Fibroblast of peridontal ligament (primary cell): ENCODE data around the gene SHBG.

Experiments used
- DNase-seq: peaks from one replicate; pipeline ENCODE4 v3.0.0-alpha.2; 2010; ENCODE audit errors: extremely low read depth

Gene SHBG

GRCh38 chr17:7646457-7646856, 16.5 kb downstream of the SHBG start:
- DNase-seq, result no peak

DNA sequence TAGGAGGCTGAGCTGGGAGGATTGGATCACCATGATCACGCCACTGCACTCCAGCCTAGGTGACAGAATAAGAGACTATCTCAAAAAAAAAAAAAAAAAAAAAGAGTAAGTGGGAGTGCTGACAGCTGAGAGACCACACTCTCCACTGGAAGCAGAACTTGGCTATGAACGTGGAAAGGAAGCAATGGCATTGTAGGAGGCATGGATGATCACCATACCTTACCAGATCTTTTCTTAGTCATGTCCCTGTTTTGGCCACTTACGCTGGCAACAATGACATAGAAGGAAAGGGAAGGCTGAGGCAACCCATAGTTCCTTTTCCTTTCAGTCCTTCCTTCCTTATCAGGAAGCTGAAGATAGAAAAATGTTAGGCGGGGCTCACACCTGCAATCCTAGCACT, 17.1 kb downstream of the SHBG start:
- no peak for DNase-seq

DNA sequence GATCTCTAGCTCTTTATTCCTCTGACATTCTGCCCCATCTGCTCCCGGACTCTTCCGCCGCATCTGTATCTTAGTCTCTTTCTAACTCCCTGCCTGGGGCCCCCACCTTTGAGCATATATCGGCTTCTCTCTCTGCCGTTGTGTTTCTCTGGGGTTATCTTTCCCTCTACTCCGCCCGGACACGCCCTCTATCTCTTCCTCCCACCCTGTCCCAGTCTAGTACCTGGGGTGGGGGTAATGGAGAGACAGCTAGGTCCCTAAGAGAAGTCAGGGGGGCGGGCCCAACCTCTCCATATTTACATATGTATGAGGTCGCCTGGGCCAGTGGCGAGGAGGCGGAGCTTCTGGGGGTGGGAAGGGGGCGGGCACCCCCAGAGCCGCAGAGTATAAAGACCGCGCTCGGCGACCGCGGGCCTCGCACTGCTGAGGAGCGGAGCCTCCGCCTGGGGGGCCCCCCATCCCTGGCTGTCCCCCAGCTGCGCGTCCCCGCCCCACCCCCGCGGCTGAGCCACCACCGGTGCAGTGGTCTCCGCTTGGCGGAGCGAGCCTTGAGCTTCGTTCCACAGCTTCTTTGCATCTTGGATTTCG, 20.7 kb downstream of the SHBG start, which contains the start of gene ATP1B2:
Gene ATP1B2 (plus strand): TSS at position 418 of the 588 bp plus-strand sequence. CDS start 593 bp downstream, outside the sequence.
- no peak for DNase-seq

GRCh38 chr17:7651097-7651664, 21.2 kb downstream of the SHBG start:
- no peak for DNase-seq

DNA sequence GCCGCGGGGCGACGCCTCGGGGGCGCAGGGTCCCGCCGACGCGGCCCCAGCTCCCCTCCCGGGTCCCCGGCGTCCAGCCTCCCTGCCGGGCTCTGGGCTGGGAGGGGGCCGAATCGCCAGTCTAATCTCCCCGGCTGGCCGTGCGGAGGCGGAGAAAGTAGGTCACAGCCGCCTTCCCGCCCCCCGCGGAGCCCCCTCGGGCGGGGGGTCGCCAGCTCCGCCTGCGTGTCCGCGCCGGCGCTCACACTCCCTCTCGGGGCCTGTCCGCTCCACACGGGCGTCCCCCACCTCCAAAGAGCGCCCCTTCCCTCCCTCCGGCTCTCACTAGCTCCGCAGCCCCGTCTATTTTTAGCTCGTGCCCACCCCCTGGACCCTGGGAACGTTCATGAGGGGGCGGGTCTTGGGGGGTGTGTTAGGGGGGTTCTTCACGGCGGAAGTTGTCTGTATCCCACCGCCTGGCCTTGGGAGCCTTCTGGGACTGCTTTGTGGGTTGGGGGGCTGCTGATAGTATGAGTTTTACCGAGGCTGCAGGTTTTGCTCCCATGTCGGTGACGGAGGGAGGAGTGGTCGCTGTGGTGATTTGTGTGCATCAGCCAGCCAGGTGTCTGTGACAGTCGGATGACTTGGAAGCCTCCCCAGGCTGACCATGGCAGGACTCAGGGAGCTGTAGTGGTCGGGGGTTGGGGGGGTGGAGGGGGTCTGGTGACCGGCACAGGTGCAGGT, 21.9 kb downstream of the SHBG start:
- no peak for DNase-seq

GRCh38 chr17:7652388-7653356, 22.7 kb downstream of the SHBG start:
- DNase-seq, result no peak

GRCh38 chr17:7654832-7655540, 25.1 kb downstream of the SHBG start:
- DNase-seq, result no peak

DNA sequence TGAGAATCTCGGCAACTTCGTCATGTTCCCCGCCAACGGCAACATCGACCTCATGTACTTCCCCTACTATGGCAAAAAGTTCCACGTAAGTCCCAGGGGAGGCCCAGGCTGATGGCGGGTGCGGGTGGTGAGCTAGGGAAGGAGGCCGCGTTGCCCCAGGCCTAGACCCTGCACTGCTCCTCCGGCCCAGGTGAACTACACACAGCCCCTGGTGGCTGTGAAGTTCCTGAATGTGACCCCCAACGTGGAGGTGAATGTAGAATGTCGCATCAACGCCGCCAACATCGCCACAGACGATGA, 25.6 kb downstream of the SHBG start:
- no peak for DNase-seq

DNA sequence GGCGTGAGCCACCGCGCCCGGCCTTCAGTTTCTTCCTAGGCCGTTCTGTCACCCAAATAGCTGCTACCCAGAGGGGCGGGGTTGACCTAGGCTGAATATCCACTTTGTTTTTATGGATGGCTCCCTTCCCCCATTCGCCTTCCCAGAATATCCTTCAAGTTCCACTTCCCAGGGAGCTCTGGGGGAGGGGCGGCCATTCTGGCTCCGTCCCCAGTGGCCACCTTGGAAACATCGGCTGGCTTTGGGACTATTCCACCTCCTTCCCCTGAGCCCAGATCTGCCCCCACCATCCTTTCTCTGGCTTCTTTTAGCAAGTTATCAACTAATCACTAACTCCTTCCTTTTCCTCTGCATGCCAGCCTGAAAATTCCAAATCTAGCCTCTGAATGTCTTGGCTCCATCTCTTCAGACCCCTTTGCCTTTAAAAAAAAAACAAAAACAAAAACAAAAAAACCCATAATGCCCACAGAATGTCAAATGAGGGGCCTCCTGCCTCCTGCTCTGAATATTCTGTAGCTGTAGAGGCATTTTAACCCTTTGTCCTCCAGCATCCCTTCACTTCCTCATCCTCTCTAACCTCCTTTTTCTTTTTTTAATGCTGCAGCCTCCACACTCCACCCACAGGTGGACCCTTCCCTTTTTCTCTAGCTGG, 27.1 kb downstream of the SHBG start:
- DNase-seq, result no peak

- DNase-seq, result no peak
Observed at GRCh38 chr17:7667656-7668406, 37.9 kb downstream of the SHBG start.

- DNase-seq, result no peak
Observed at GRCh38 chr17:7668482-7668881, 38.5 kb downstream of the SHBG start.

DNA sequence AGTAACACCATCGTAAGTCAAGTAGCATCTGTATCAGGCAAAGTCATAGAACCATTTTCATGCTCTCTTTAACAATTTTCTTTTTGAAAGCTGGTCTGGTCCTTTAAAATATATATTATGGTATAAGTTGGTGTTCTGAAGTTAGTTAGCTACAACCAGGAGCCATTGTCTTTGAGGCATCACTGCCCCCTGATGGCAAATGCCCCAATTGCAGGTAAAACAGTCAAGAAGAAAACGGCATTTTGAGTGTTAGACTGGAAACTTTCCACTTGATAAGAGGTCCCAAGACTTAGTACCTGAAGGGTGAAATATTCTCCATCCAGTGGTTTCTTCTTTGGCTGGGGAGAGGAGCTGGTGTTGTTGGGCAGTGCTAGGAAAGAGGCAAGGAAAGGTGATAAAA, 43.3 kb downstream of the SHBG start:
- DNase-seq, result no peak

GRCh38 chr17:7674934-7675333, 45.0 kb downstream of the SHBG start:
- no peak for DNase-seq

DNA sequence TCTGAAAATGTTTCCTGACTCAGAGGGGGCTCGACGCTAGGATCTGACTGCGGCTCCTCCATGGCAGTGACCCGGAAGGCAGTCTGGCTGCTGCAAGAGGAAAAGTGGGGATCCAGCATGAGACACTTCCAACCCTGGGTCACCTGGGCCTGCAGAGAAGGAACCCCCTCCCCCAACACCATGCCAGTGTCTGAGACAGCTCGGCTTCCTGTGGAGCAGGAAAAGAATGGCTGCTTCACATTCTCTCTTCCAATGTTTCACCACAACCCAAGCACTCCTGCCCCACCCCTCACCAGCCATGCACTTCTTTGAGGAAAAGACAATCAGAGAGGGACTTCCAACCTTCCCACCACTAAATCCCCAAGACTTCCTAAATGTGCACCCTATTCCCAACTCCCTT, 46.6 kb downstream of the SHBG start:
- no peak for DNase-seq

DNA sequence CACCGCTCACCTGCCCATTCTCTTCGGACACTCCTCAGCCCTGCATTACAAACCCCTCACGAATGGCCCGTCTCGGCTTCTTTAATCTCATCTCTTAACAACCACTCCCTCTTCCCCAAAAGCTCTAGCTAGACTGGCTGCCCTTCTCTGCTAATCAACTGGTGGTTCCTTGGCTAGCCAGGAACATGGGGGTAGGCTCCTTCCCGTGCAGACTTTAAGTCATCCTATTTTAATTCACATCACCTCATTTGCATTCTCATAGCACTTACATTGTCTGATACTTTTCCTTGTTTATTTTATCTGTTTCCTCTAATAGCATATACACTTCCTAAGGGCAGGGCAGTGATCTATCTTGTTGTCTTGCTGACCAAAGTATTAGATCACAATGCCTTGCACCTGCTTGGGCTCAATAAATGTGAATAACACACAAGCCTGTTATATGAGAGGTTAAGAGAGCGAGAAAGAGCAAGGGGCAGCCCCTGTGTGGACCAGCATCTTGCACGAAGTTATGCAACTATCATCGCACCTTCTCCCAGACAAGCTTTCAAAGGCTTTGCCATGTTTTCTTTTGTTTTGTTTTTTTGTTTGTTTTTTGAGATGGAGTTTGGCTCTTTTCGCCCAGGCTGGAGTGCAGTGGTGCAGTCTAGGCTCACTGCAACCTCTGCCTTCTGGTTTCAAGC, 47.6 kb downstream of the SHBG start:
- no peak for DNase-seq
